Pancreas (tissue), 10 donors: ENCODE measurements around the gene COPS8. TPM values are rescaled to one million over a fixed set of nuclear protein-coding genes. Genes with fewer than 3 reads are reported as not detected.

ENCODE experiments used
- ATAC-seq, 4 donors: fragments of 200-7000 bp; cut with Tn5 transposase; one replicate each; pipeline versions ENCODE4 v1.8.0 to v1.9.1; 2020; ENCODE audit warnings: mild to moderate bottlenecking in 4 of 4, moderate library complexity in 4 of 4
- DNase-seq, 6 donors: peaks; one replicate each; pipeline ENCODE4 v3.0.0-alpha.2; 2020
- FAIRE-seq: peaks from 2 replicates; lab custom pipeline; 2012; peaks lifted over from hg19 to GRCh38; lab: Jason Lieb, UNC
- H3K27ac ChIP-seq, 4 donors: fragments of 200-600 bp; sonication (generic); 1 replicate in 3 of 4; 2 replicates in 1 of 4; pipeline versions ENCODE4 v1.5.0 to v1.8.0; 2020
- H3K27me3 ChIP-seq, 4 donors: fragments of 200-600 bp; one replicate each; pipeline ENCODE4 v1.8.0; 2021
- H3K36me3 ChIP-seq, 3 donors: fragments of 200-600 bp; sonication (generic) in 1 of 3; one replicate each; pipeline versions ENCODE4 v1.5.0 to v1.8.0; 2020 to 2021
- H3K4me1 ChIP-seq, 3 donors: fragments of 200-600 bp; one replicate each; pipeline ENCODE4 v1.8.0; 2021
- H3K4me3 ChIP-seq, 4 donors: fragments of 200-600 bp; sonication (generic) in 2 of 4; one replicate each; pipeline versions ENCODE4 v1.5.0 to v1.8.0; 2020 to 2021
- H3K9me3 ChIP-seq, 4 donors: fragments of 200-600 bp; one replicate each; pipeline ENCODE4 v1.8.0; 2021
- CTCF ChIP-seq, 4 donors: fragments of 200-600 bp; sonication (generic) in 3 of 4; IDR thresholded peaks; one replicate each; pipeline versions ENCODE4 v1.5.0 to v1.8.0; 2021; ENCODE audit warnings: antibody characterized with exemption in 4 of 4
- WGBS, 2 donors: extraction: QIAGEN DNeasy Blood & Tissue Kit; methylation state at CpG; one replicate each; pipeline ENCODE4 v1.1.7; 2013; 5-methylcytosine and 5-hydroxymethylcytosine counted together
- intact Hi-C, 3 donors: fragments of 100-400 bp; cut with DNase I; formaldehyde crosslinking; loops; one replicate each; pipeline versions ENCODE4 v1.11.1 to v1.14.2; 2022
- polyA plus RNA-seq, 2 donors: library from polyadenylated mRNA; stranded (reverse); fragments of 200-250 nt; gene quantifications; one replicate each; pipeline ENCODE4 v1.2.3, GENCODE V29; 2013
- total RNA-seq, 6 donors: library from RNA; stranded (reverse); fragmentation: NEBNext Ultra II Directional in 4 of 6; extraction: Animal tissue kit (Norgen Biotek cat#: 25700) in 4 of 6; gene quantifications; one replicate each; pipeline versions ENCODE4 v1.2.1 to v1.2.4, GENCODE V29; 2021 to 2023
- donor health status: healthy with polysubstance abuse.
- donor health status: DM: no; HTN: no; CAD: no; lungs with moderate emphysema.
- donor health status: DM: no; HTN: no; CAD: no.
- donor health status: control.
- donor health status: control.
- donor health status: Bipolar disorder and iron deficiency.
- donor health status: DM: yes; HTN: yes; CAD: no.
- donor health status: DM: no; HTN: no; CAD: no.
- donor health status: DM: no; HTN: no; CAD: no.
- donor health status: DM: yes; HTN: yes; CAD: no.

COPS8 gene
- total and polyA plus RNA-seq, 8 donors: 7.9 to 24.1 (median 12.8) TPM

- FAIRE-seq (no peak), DNase-seq (no peak), ATAC-seq (no peak)
- Histone ChIP-seq H3K27ac (no peak overlapping the region), H3K4me3 (no peak overlapping the region), H3K9me3 (no peaks in the 10 kb centered on the region), H3K4me1 (no peaks in the 10 kb centered on the region), H3K36me3 (no peaks in the 10 kb centered on the region), H3K27me3 (no peaks in the 10 kb centered on the region)
- intact Hi-C loops: no loop called here
- no peak for TF ChIP-seq CTCF (IDR thresholded peaks at IDR 0.05)
- WGBS, 2 donors: 91 to 94% methylated on average over 3 of the region's 3 CpGs
These were observed 30.2 kb downstream of the COPS8 start for GRCh38 chr2:237115870-237116269.

- ATAC-seq (no peak), FAIRE-seq (no peak), DNase-seq (no peak)
- no peak overlapping the region for H3K27ac ChIP-seq
- H3K9me3 ChIP-seq: no peaks in the 10 kb centered on the region
- WGBS, 2 donors: 68 to 72% methylated on average over 2 of the region's 2 CpGs
- intact Hi-C loops: no loop called here
- no peaks in the 10 kb centered on the region for H3K27me3 ChIP-seq
- no peaks in the 10 kb centered on the region for H3K36me3 ChIP-seq
- H3K4me1 ChIP-seq: no peaks in the 10 kb centered on the region
- H3K4me3 ChIP-seq: no peak overlapping the region
- no peak for TF ChIP-seq CTCF (IDR thresholded peaks at IDR 0.05)
These were observed 30.7 kb downstream of the COPS8 start for GRCh38 chr2:237116431-237116830.

GRCh38 chr2:237118025-237118424, 32.3 kb downstream of the COPS8 start:
- Histone ChIP-seq H3K4me1 (no peaks in the 10 kb centered on the region), H3K4me3 (no peak overlapping the region), H3K36me3 (no peaks in the 10 kb centered on the region), H3K9me3 (no peaks in the 10 kb centered on the region), H3K27ac (no peak overlapping the region), H3K27me3 (no peaks in the 10 kb centered on the region)
- ATAC-seq (no peak), DNase-seq (no peak), FAIRE-seq (no peak)
- intact Hi-C loops: no loop called here
- TF ChIP-seq CTCF (IDR thresholded peaks at IDR 0.05): no peak
- WGBS, 2 donors: 76 to 80% methylated on average over 1 of the region's 1 CpG

- H3K27ac ChIP-seq: no peak overlapping the region
- DNase-seq (no peak), ATAC-seq (no peak), FAIRE-seq (no peak)
- H3K36me3 ChIP-seq: no peaks in the 10 kb centered on the region
- intact Hi-C loops: no loop called here
- no peak for TF ChIP-seq CTCF (IDR thresholded peaks at IDR 0.05)
- no peak overlapping the region for H3K4me3 ChIP-seq
- no peaks in the 10 kb centered on the region for H3K27me3 ChIP-seq
- WGBS, 2 donors: 42 to 58% methylated on average over 6 of the region's 6 CpGs
- no peaks in the 10 kb centered on the region for H3K9me3 ChIP-seq
- H3K4me1 ChIP-seq: no peaks in the 10 kb centered on the region
These were observed 33.0 kb downstream of the COPS8 start for GRCh38 chr2:237118561-237119155.

GRCh38 chr2:237120916-237121315, 35.2 kb downstream of the COPS8 start:
- no peak for FAIRE-seq

More at GRCh38 chr2:237120916-237121315, 35.2 kb downstream of the COPS8 start:
- Histone ChIP-seq H3K9me3 (no peaks in the 10 kb centered on the region), H3K4me3 (no peak overlapping the region), H3K27ac (no peak overlapping the region), H3K4me1 (no peaks in the 10 kb centered on the region), H3K36me3 (no peaks in the 10 kb centered on the region), H3K27me3 (no peaks in the 10 kb centered on the region)
- intact Hi-C loops: no loop called here
- WGBS, 2 donors: 69 to 78% methylated on average over 4 of the region's 4 CpGs
- ATAC-seq: no peak
- no peak for TF ChIP-seq CTCF (IDR thresholded peaks at IDR 0.05)
- no peak for DNase-seq
